Measurements from ENCODE around the gene PLCH1. TPM values are rescaled to one million over a fixed set of nuclear protein-coding genes. Genes with fewer than 3 reads are reported as not detected.

Gene PLCH1
- total RNA-seq, 1 experiment from 2014 or later: 3.8 TPM

DNA sequence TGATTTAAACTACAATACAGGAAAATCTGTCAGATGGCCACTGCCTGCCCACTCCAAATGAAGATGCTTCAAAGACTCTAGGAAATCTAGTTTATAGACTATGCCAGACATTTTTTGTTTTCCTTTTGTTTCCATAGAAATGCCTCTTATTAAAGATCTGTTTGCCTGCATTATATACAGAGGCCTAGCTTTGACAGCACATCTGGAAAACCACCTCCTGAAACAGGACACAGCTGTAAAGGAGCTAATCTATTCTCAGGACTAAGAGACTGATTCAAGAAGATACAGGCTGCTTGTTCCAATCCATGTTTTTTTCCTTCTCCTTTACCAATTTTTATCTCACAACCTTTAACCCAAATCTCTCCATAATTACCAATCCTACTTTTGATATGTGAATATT, 376.1 kb downstream of the PLCH1 start:
- DNase-seq (ENCODE audit: low read depth, low spot score): no peak
- POLR2A ChIA-PET: no interaction called here
- CTCF ChIA-PET: no interaction called here

More for the DNA sequence above, 376.1 kb downstream of the PLCH1 start:
- Histone ChIP-seq H3K9me3 (ENCODE audit: control insufficient read depth in 1 of 2, insufficient read depth in 1 of 2, low read depth in 1 of 2, low read length in 2 of 2) (no peaks in the 10 kb centered on the region), H4K20me1 (ENCODE audit: insufficient read depth) (no peaks in the 10 kb centered on the region), H3K9ac (ENCODE audit: low read length) (no peak overlapping the region), H3K36me3 (ENCODE audit: control insufficient read depth in 1 of 2, insufficient read depth in 2 of 2, low read length in 2 of 2) (no peaks in the 10 kb centered on the region), H3K4me1 (ENCODE audit: control insufficient read depth in 1 of 2, insufficient read depth in 2 of 2, low read length in 2 of 2) (no peaks in the 10 kb centered on the region), H3K9me2 (ENCODE audit: insufficient read depth) (no peaks in the 10 kb centered on the region; the same call in 1 of the 2 replicates), H3K4me2 (ENCODE audit: low read length) (no peak overlapping the region), H3K27ac (ENCODE audit: low read depth, low read length) (no peak overlapping the region), H2AFZ (ENCODE audit: low read depth, low read length, poor library complexity, severe bottlenecking) (no peak overlapping the region), H3K79me2 (ENCODE audit: insufficient read depth, low read length) (no peaks in the 10 kb centered on the region), H3K4me3 (replicated peaks in 1 of 2; ENCODE audit: low read depth in 1 of 2, low read length in 2 of 2) (no peak overlapping the region), H3K27me3 (ENCODE audit: insufficient read depth, low read length) (no peaks in the 10 kb centered on the region)
- no peak for ATAC-seq
- RAD21 ChIA-PET (ENCODE audit: low non-redundant PET in 1 of 2, low total read pairs in 2 of 2, uncharacterized antibody in 2 of 2, unreplicated experiment in 2 of 2): no interaction called here
- BruUV-seq (replicated peaks): no TSS peak
- intact Hi-C loops (cut with micrococcal nuclease): no loop called here
- TF ChIP-seq TCF7L2 (IDR thresholded peaks at IDR 0.05; ENCODE audit: borderline replicate concordance, extremely low read depth, insufficient read depth, insufficient read length) (no peak), SIN3A (IDR thresholded peaks at IDR 0.05; ENCODE audit: low read depth) (no peak), ZBTB33 (IDR thresholded peaks at IDR 0.05; ENCODE audit: extremely low read depth, insufficient replicate concordance, low read length) (no peak), POLR2A (IDR thresholded peaks at IDR 0.05; ENCODE audit: borderline replicate concordance, extremely low read depth, insufficient read depth, insufficient read length) (no peak), ZFX (IDR thresholded peaks at IDR 0.05) (no peak), FOSL1 (IDR thresholded peaks at IDR 0.05; ENCODE audit: low read depth) (no peak)
- TF ChIP-seq, protein P1, sequence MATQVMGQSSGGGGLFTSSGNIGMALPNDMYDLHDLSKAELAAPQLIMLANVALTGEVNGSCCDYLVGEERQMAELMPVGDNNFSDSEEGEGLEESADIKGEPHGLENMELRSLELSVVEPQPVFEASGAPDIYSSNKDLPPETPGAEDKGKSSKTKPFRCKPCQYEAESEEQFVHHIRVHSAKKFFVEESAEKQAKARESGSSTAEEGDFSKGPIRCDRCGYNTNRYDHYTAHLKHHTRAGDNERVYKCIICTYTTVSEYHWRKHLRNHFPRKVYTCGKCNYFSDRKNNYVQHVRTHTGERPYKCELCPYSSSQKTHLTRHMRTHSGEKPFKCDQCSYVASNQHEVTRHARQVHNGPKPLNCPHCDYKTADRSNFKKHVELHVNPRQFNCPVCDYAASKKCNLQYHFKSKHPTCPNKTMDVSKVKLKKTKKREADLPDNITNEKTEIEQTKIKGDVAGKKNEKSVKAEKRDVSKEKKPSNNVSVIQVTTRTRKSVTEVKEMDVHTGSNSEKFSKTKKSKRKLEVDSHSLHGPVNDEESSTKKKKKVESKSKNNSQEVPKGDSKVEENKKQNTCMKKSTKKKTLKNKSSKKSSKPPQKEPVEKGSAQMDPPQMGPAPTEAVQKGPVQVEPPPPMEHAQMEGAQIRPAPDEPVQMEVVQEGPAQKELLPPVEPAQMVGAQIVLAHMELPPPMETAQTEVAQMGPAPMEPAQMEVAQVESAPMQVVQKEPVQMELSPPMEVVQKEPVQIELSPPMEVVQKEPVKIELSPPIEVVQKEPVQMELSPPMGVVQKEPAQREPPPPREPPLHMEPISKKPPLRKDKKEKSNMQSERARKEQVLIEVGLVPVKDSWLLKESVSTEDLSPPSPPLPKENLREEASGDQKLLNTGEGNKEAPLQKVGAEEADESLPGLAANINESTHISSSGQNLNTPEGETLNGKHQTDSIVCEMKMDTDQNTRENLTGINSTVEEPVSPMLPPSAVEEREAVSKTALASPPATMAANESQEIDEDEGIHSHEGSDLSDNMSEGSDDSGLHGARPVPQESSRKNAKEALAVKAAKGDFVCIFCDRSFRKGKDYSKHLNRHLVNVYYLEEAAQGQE (IDR thresholded peaks at IDR 0.05; ENCODE audit: low read depth): no peak
